BE2C (cell line): Measurements from ENCODE around the gene ANO5.

Experiments used
- DNase-seq: peaks from one replicate; pipeline ENCODE4 v3.0.0-alpha.2; 2020
- H3K27me3 ChIP-seq: fragments of 250-450 bp; sonication (Bioruptor Pico); 2 replicates; pipeline ENCODE4 v1.5.1; 2020; ENCODE audit warnings: mild to moderate bottlenecking
- H3K36me3 ChIP-seq: fragments of 250-450 bp; sonication (Bioruptor Pico); 2 replicates; pipeline ENCODE4 v1.5.1; 2020; ENCODE audit warnings: mild to moderate bottlenecking
- H3K4me1 ChIP-seq: fragments of 250-450 bp; sonication (Bioruptor Pico); 2 replicates; pipeline ENCODE4 v1.5.1; 2020
- H3K4me3 ChIP-seq: 2 replicates; pipeline ENCODE4 v1.5.1; 2011; ENCODE audit warnings: low read depth, low read length
- H3K9me3 ChIP-seq: fragments of 250-450 bp; sonication (Bioruptor Pico); 2 replicates; pipeline ENCODE4 v1.5.1; 2020
- CTCF ChIP-seq: IDR thresholded peaks from 2 replicates; pipeline ENCODE4 v1.5.1; 2012; ENCODE audit warnings: mild to moderate bottlenecking, low read depth, low read length

Gene ANO5

GRCh38 chr11:22194907-22195306 is 2.0 kb downstream of the ANO5 start:
- H3K4me1 ChIP-seq: no peaks in the 10 kb centered on the region
- no peaks in the 10 kb centered on the region for H3K9me3 ChIP-seq
- no peak for DNase-seq
- no peaks in the 10 kb centered on the region for H3K27me3 ChIP-seq
- no peaks in the 10 kb centered on the region for H3K36me3 ChIP-seq
- peak overlapping the region; percentile 77 for H3K4me3 ChIP-seq
- TF ChIP-seq CTCF: no peak

- no peak for DNase-seq
- no peak overlapping the region for H3K4me3 ChIP-seq
- TF ChIP-seq CTCF: no peak
- H3K9me3 ChIP-seq: no peaks in the 10 kb centered on the region
- no peaks in the 10 kb centered on the region for H3K27me3 ChIP-seq
- no peaks in the 10 kb centered on the region; the same call in 1 of the 2 replicates for H3K4me1 ChIP-seq
- no peaks in the 10 kb centered on the region for H3K36me3 ChIP-seq
Measured at GRCh38 chr11:22197139-22198005, 4.5 kb downstream of the ANO5 start.

- no peaks in the 10 kb centered on the region for H3K36me3 ChIP-seq
- no peak for DNase-seq
- no peaks in the 10 kb centered on the region; the same call in 1 of the 2 replicates for H3K4me1 ChIP-seq
- H3K4me3 ChIP-seq: no peak overlapping the region
- H3K9me3 ChIP-seq: no peaks in the 10 kb centered on the region
- no peak for TF ChIP-seq CTCF
- no peaks in the 10 kb centered on the region for H3K27me3 ChIP-seq
Measured at GRCh38 chr11:22199243-22199642, 6.4 kb downstream of the ANO5 start.

GRCh38 chr11:22203281-22203680 is 10.4 kb downstream of the ANO5 start:
- Histone ChIP-seq H3K27me3 (no peaks in the 10 kb centered on the region), H3K4me1 (no peaks in the 10 kb centered on the region; the same call in 1 of the 2 replicates), H3K4me3 (no peak overlapping the region), H3K9me3 (no peaks in the 10 kb centered on the region), H3K36me3 (no peaks in the 10 kb centered on the region)
- DNase-seq: no peak
- TF ChIP-seq CTCF: no peak

- DNase-seq: no peak
- Histone ChIP-seq H3K27me3 (no peaks in the 10 kb centered on the region), H3K4me1 (no peaks in the 10 kb centered on the region), H3K9me3 (no peaks in the 10 kb centered on the region), H3K4me3 (no peak overlapping the region), H3K36me3 (no peaks in the 10 kb centered on the region)
- no peak for TF ChIP-seq CTCF
Measured at GRCh38 chr11:22207162-22207561, 14.3 kb downstream of the ANO5 start.

GRCh38 chr11:22208151-22208858 is 15.4 kb downstream of the ANO5 start:
- no peak for TF ChIP-seq CTCF
- Histone ChIP-seq H3K4me1 (no peaks in the 10 kb centered on the region), H3K4me3 (no peak overlapping the region), H3K9me3 (no peaks in the 10 kb centered on the region), H3K36me3 (no peaks in the 10 kb centered on the region), H3K27me3 (no peaks in the 10 kb centered on the region)
- no peak for DNase-seq
